T follicular helper cell (primary cell): ENCODE results near the gene SPATA6L.
A peak's percentile ranks its signal among the peaks of the same experiment; 100 is the strongest.

Experiments
- DNase-seq: peaks from one replicate; pipeline ENCODE4 v3.0.0-alpha.2; 2020; ENCODE audit warnings: low read depth
- total RNA-seq, 2 experiments: gene quantifications; one replicate each; lab custom pipeline; 2026; lab: John Stamatoyannopoulos, UW

SPATA6L gene
- 0.35 to 2.2 reads per million in 2 experiments for total RNA-seq

GRCh38 chr9:4666042-4666699, at the start of gene SPATA6L:
TSS of gene SPATA6L (minus strand) at chr9:4666480. CDS start at chr9:4666250, 230 bp downstream.
- DNase-seq, result peak; percentile 32

- DNase-seq, result no peak
Measured at GRCh38 chr9:4714266-4715016, 48.2 kb upstream of the SPATA6L start.

- no peak for DNase-seq
Measured at GRCh38 chr9:4713849-4714248, 47.6 kb upstream of the SPATA6L start.

GRCh38 chr9:4709380-4709779, 43.1 kb upstream of the SPATA6L start:
- no peak for DNase-seq

- DNase-seq, result no peak
Measured at GRCh38 chr9:4706971-4707622, 40.8 kb upstream of the SPATA6L start.

GRCh38 chr9:4706021-4706420, 39.7 kb upstream of the SPATA6L start:
- DNase-seq, result no peak

- no peak for DNase-seq
Measured at GRCh38 chr9:4704129-4704528, 37.8 kb upstream of the SPATA6L start.

GRCh38 chr9:4701526-4701925, 35.2 kb upstream of the SPATA6L start:
- no peak for DNase-seq

GRCh38 chr9:4700932-4701331, 34.7 kb upstream of the SPATA6L start:
- DNase-seq, result no peak

- no peak for DNase-seq
Measured at GRCh38 chr9:4700091-4700490, 33.8 kb upstream of the SPATA6L start.

- no peak for DNase-seq
Measured at GRCh38 chr9:4691795-4692194, 25.5 kb upstream of the SPATA6L start.

- DNase-seq, result no peak
Measured at GRCh38 chr9:4690144-4690543, 23.9 kb upstream of the SPATA6L start.

- DNase-seq, result no peak
Measured at GRCh38 chr9:4689687-4690104, 23.4 kb upstream of the SPATA6L start.

- no peak for DNase-seq
Measured at GRCh38 chr9:4689021-4689420, 22.7 kb upstream of the SPATA6L start.

- DNase-seq, result no peak
Measured at GRCh38 chr9:4686584-4686983, 20.3 kb upstream of the SPATA6L start.

- DNase-seq, result no peak
Measured at GRCh38 chr9:4686112-4686511, 19.8 kb upstream of the SPATA6L start.

GRCh38 chr9:4684820-4685219, 18.5 kb upstream of the SPATA6L start:
- no peak for DNase-seq

GRCh38 chr9:4680750-4681149, 14.5 kb upstream of the SPATA6L start:
- no peak for DNase-seq

GRCh38 chr9:4680173-4680525, 13.9 kb upstream of the SPATA6L start:
- no peak for DNase-seq

GRCh38 chr9:4679268-4680172, 13.2 kb upstream of the SPATA6L start, which contains the start of gene CDC37L1:
TSS of gene CDC37L1 (plus strand) at chr9:4679569. CDS start at chr9:4679768, 199 bp downstream.
- DNase-seq, result peak; percentile 99

GRCh38 chr9:4678679-4679267, 12.5 kb upstream of the SPATA6L start:
- peak; percentile 10 for DNase-seq
